Measurements from ENCODE around the gene WDR59.
"Not testable (repeated sequence)": the region's sequence is repeated elsewhere in the genome, so short reads cannot be mapped to it uniquely, and the experiment has no call there.

Gene WDR59

GRCh38 chr16:74984529-74985296 lies at the start of gene WDR59:
Gene WDR59, minus strand, starts transcription at chr16:74985123. Its CDS starts 106 bp downstream, at chr16:74985017.
- TF ChIP-seq POLR2A (IDR thresholded peaks at IDR 0.05; ENCODE audit: low read length) (peak; percentile 72), GATA1 (IDR thresholded peaks at IDR 0.05; ENCODE audit: low read depth, low read length) (no peak)
- DNase-seq: peak; percentile 100

- TF ChIP-seq GATA1 (IDR thresholded peaks at IDR 0.05; ENCODE audit: low read depth, low read length) (no peak), POLR2A (IDR thresholded peaks at IDR 0.05; ENCODE audit: low read length) (no peak)
These were observed 47.7 kb upstream of the WDR59 start for GRCh38 chr16:75032655-75033054.

GRCh38 chr16:75029854-75030253 lies 44.9 kb upstream of the WDR59 start:
- no peak for TF ChIP-seq POLR2A (IDR thresholded peaks at IDR 0.05; ENCODE audit: low read length)
- DNase-seq: peak in 1 of 2 experiments; percentile 32

More at GRCh38 chr16:75032655-75033054, 47.7 kb upstream of the WDR59 start:
- no peak for DNase-seq

- DNase-seq: peak in 1 of 2 experiments; percentile 43
- no peak for TF ChIP-seq POLR2A (IDR thresholded peaks at IDR 0.05; ENCODE audit: low read length)
- no peak for TF ChIP-seq GATA1 (IDR thresholded peaks at IDR 0.05; ENCODE audit: low read depth, low read length)
These were observed 43.7 kb upstream of the WDR59 start for GRCh38 chr16:75028544-75029135.

GRCh38 chr16:75027520-75028300 lies 42.8 kb upstream of the WDR59 start:
- TF ChIP-seq POLR2A (IDR thresholded peaks at IDR 0.05; ENCODE audit: low read length): no peak
- peak; percentile 38 to 59 for DNase-seq

GRCh38 chr16:75026892-75027391 lies 42.0 kb upstream of the WDR59 start:
- DNase-seq: no peak

GRCh38 chr16:75026239-75026891 lies 41.4 kb upstream of the WDR59 start:
- DNase-seq: not testable (repeated sequence)

More at GRCh38 chr16:75026892-75027391, 42.0 kb upstream of the WDR59 start:
- TF ChIP-seq POLR2A (IDR thresholded peaks at IDR 0.05; ENCODE audit: low read length) (no peak), GATA1 (IDR thresholded peaks at IDR 0.05; ENCODE audit: low read depth, low read length) (no peak)

GRCh38 chr16:75025761-75026160 lies 40.8 kb upstream of the WDR59 start:
- peak; percentile 31 to 64 for DNase-seq
- no peak for TF ChIP-seq POLR2A (IDR thresholded peaks at IDR 0.05; ENCODE audit: low read length)
- no peak for TF ChIP-seq GATA1 (IDR thresholded peaks at IDR 0.05; ENCODE audit: low read depth, low read length)

- TF ChIP-seq POLR2A (IDR thresholded peaks at IDR 0.05; ENCODE audit: low read length) (no peak), GATA1 (IDR thresholded peaks at IDR 0.05; ENCODE audit: low read depth, low read length) (no peak)
These were observed 39.7 kb upstream of the WDR59 start for GRCh38 chr16:75024594-75024993.

GRCh38 chr16:75024182-75024581 lies 39.3 kb upstream of the WDR59 start:
- no peak for DNase-seq
- TF ChIP-seq POLR2A (IDR thresholded peaks at IDR 0.05; ENCODE audit: low read length) (no peak), GATA1 (IDR thresholded peaks at IDR 0.05; ENCODE audit: low read depth, low read length) (no peak)

More at GRCh38 chr16:75024594-75024993, 39.7 kb upstream of the WDR59 start:
- DNase-seq: no peak

- DNase-seq: no peak
- TF ChIP-seq GATA1 (IDR thresholded peaks at IDR 0.05; ENCODE audit: low read depth, low read length) (no peak), POLR2A (IDR thresholded peaks at IDR 0.05; ENCODE audit: low read length) (no peak)
These were observed 38.1 kb upstream of the WDR59 start for GRCh38 chr16:75023009-75023408.

GRCh38 chr16:75022567-75022966 lies 37.6 kb upstream of the WDR59 start:
- TF ChIP-seq POLR2A (IDR thresholded peaks at IDR 0.05; ENCODE audit: low read length): no peak
- DNase-seq: no peak

- no peak for DNase-seq
- no peak for TF ChIP-seq POLR2A (IDR thresholded peaks at IDR 0.05; ENCODE audit: low read length)
- TF ChIP-seq GATA1 (IDR thresholded peaks at IDR 0.05; ENCODE audit: low read depth, low read length): no peak
These were observed 36.5 kb upstream of the WDR59 start for GRCh38 chr16:75021410-75021809.

- no peak for DNase-seq
- TF ChIP-seq GATA1 (IDR thresholded peaks at IDR 0.05; ENCODE audit: low read depth, low read length) (no peak), POLR2A (IDR thresholded peaks at IDR 0.05; ENCODE audit: low read length) (no peak)
These were observed 34.7 kb upstream of the WDR59 start for GRCh38 chr16:75019586-75019985.
